ENCODE results near the gene KIAA0232.

Gene KIAA0232

GRCh38 chr4:6916587-6917460 is 134.3 kb downstream of the KIAA0232 start:
- peak; percentile 65 for DNase-seq (ENCODE audit: low read depth)

- DNase-seq (ENCODE audit: low read depth), result no peak
These were observed 135.1 kb downstream of the KIAA0232 start for GRCh38 chr4:6917461-6918271.

GRCh38 chr4:6918338-6918737 is 135.8 kb downstream of the KIAA0232 start:
- DNase-seq (ENCODE audit: low read depth), result no peak

GRCh38 chr4:6920171-6920570 is 137.6 kb downstream of the KIAA0232 start:
- DNase-seq (ENCODE audit: low read depth), result no peak

GRCh38 chr4:6923507-6923906 is 141.0 kb downstream of the KIAA0232 start:
- DNase-seq (ENCODE audit: low read depth), result no peak

- DNase-seq (ENCODE audit: low read depth), result no peak
These were observed 141.8 kb downstream of the KIAA0232 start for GRCh38 chr4:6924361-6924779.

- no peak for DNase-seq (ENCODE audit: low read depth)
These were observed 142.9 kb downstream of the KIAA0232 start for GRCh38 chr4:6925357-6925836.

- no peak for DNase-seq (ENCODE audit: low read depth)
These were observed 143.6 kb downstream of the KIAA0232 start for GRCh38 chr4:6926081-6926480.

GRCh38 chr4:6926681-6927478 is 144.4 kb downstream of the KIAA0232 start:
- peak; percentile 62 for DNase-seq (ENCODE audit: low read depth)

- no peak for DNase-seq (ENCODE audit: low read depth)
These were observed 145.6 kb downstream of the KIAA0232 start for GRCh38 chr4:6928081-6928480.

GRCh38 chr4:6929339-6929811 is 146.8 kb downstream of the KIAA0232 start:
- DNase-seq (ENCODE audit: low read depth), result no peak

- no peak for DNase-seq (ENCODE audit: low read depth)
These were observed 147.4 kb downstream of the KIAA0232 start for GRCh38 chr4:6929812-6930464.

GRCh38 chr4:6932475-6932874 is 149.9 kb downstream of the KIAA0232 start:
- DNase-seq (ENCODE audit: low read depth), result no peak

GRCh38 chr4:6932918-6933317 is 150.4 kb downstream of the KIAA0232 start:
- DNase-seq (ENCODE audit: low read depth), result no peak
